WTC11 (cell line): ENCODE results near the gene EIF4ENIF1. TPM values are rescaled to one million over a fixed set of nuclear protein-coding genes. Genes with fewer than 3 reads are reported as not detected.

Source experiments
- ATAC-seq: fragments of 200-7000 bp; cut with Tn5 transposase; 2 replicates; pipeline ENCODE4 v1.10.0; 2021; ENCODE audit warnings: mild to moderate bottlenecking, moderate library complexity
- CTCF ChIA-PET: fragments of 300-600 bp; sonication (Branson Sonifier 250); formaldehyde crosslinking; loops from one replicate; lab custom pipeline; 2021; ENCODE audit warnings: antibody characterized with exemption; lab: Charles Lee
- POLR2A ChIA-PET: fragments of 350-600 bp; sonication (Branson Sonifier 250); formaldehyde crosslinking; loops from one replicate; lab custom pipeline; 2021; ENCODE audit warnings: antibody characterized with exemption; lab: Charles Lee
- DNase-seq: peaks from one replicate; pipeline ENCODE4 v3.0.0; 2021; ENCODE audit warnings: low spot score
- H3K27ac Mint-ChIP-seq: 2 replicates; pipeline ENCODE4 v1.8.0; 2021; ENCODE audit warnings: mixed read lengths
- H3K27me3 Mint-ChIP-seq: 2 replicates; pipeline ENCODE4 v1.8.0; 2021; ENCODE audit warnings: low read depth, mild to moderate bottlenecking, moderate library complexity, mixed read lengths
- H3K36me3 Mint-ChIP-seq: 2 replicates; pipeline ENCODE4 v1.8.0; 2021; ENCODE audit warnings: mixed read lengths
- H3K4me1 Mint-ChIP-seq: 2 replicates; pipeline ENCODE4 v1.8.0; 2022; ENCODE audit warnings: mixed read lengths
- H3K4me3 Mint-ChIP-seq: 2 replicates; pipeline ENCODE4 v1.8.0; 2021; ENCODE audit warnings: mild to moderate bottlenecking, moderate library complexity, mixed read lengths
- H3K9me3 Mint-ChIP-seq: 2 replicates; pipeline ENCODE4 v1.8.0; 2021; ENCODE audit warnings: mixed read lengths
- ATF2 ChIP-seq: sonication (generic); formaldehyde crosslinking; IDR thresholded peaks from 2 replicates; pipeline ENCODE4 v1.8.1; 2022; ENCODE audit warnings: low read depth, missing genetic modification reagents, borderline replicate concordance
- CDX4 ChIP-seq: fragments of 250-450 bp; sonication (Bioruptor Pico); IDR thresholded peaks from 2 replicates; pipeline ENCODE4 v1.9.0; 2021; ENCODE audit warnings: moderate library complexity, mild to moderate bottlenecking, inconsistent platforms, borderline replicate concordance
- E2F1 ChIP-seq: sonication (generic); formaldehyde crosslinking; IDR thresholded peaks from 2 replicates; pipeline ENCODE4 v1.8.0; 2022; ENCODE audit warnings: mild to moderate bottlenecking, missing genetic modification reagents
- ELF4 ChIP-seq: sonication (generic); formaldehyde crosslinking; IDR thresholded peaks from 2 replicates; pipeline ENCODE4 v1.8.1; 2022; ENCODE audit warnings: low read depth, mild to moderate bottlenecking, moderate library complexity, missing genetic modification reagents
- EMX1 ChIP-seq: fragments of 250-450 bp; sonication (Bioruptor Pico); IDR thresholded peaks from 2 replicates; pipeline ENCODE4 v1.8.0; 2021; ENCODE audit warnings: mild to moderate bottlenecking
- ESRRA ChIP-seq: sonication (generic); formaldehyde crosslinking; IDR thresholded peaks from 2 replicates; pipeline ENCODE4 v1.8.1; 2022; ENCODE audit warnings: mild to moderate bottlenecking, missing genetic modification reagents, borderline replicate concordance
- FOXK1 ChIP-seq: sonication (generic); formaldehyde crosslinking; IDR thresholded peaks from 2 replicates; pipeline ENCODE4 v1.8.0; 2022; ENCODE audit warnings: mild to moderate bottlenecking, moderate library complexity, missing genetic modification reagents
- FOXP4 ChIP-seq: sonication (generic); formaldehyde crosslinking; IDR thresholded peaks from 2 replicates; pipeline ENCODE4 v1.8.0; 2022; ENCODE audit warnings: mild to moderate bottlenecking, missing genetic modification reagents
- HMGXB4 ChIP-seq: sonication (generic); formaldehyde crosslinking; IDR thresholded peaks from 2 replicates; pipeline ENCODE4 v1.8.1; 2023; ENCODE audit warnings: mild to moderate bottlenecking, moderate library complexity, missing genetic modification reagents
- IRF2 ChIP-seq: sonication (generic); formaldehyde crosslinking; IDR thresholded peaks from 2 replicates; pipeline ENCODE4 v1.8.0; 2022; ENCODE audit warnings: low read depth, missing genetic modification reagents, borderline replicate concordance
- MAX ChIP-seq: sonication (generic); formaldehyde crosslinking; IDR thresholded peaks from 2 replicates; pipeline ENCODE4 v1.8.0; 2022; ENCODE audit warnings: mild to moderate bottlenecking, missing genetic modification reagents
- NR2C2 ChIP-seq: sonication (generic); formaldehyde crosslinking; IDR thresholded peaks from 2 replicates; pipeline ENCODE4 v1.8.0; 2022; ENCODE audit warnings: mild to moderate bottlenecking, missing genetic modification reagents
- RORB ChIP-seq: fragments of 250-450 bp; sonication (Bioruptor Pico); IDR thresholded peaks from 2 replicates; pipeline ENCODE4 v1.9.0; 2021; ENCODE audit warnings: mild to moderate bottlenecking
- TCF7 ChIP-seq: sonication (generic); formaldehyde crosslinking; IDR thresholded peaks from 2 replicates; pipeline ENCODE4 v1.8.0; 2022; ENCODE audit warnings: mild to moderate bottlenecking, low read depth, missing genetic modification reagents, moderate library complexity
- ZNF532 ChIP-seq: fragments of 250-450 bp; sonication (Bioruptor Pico); IDR thresholded peaks from 2 replicates; pipeline ENCODE4 v1.9.0; 2021; ENCODE audit warnings: mild to moderate bottlenecking, borderline replicate concordance
- total RNA-seq: library from RNA; stranded (reverse); gene quantifications from 3 replicates; pipeline ENCODE4 v1.2.3, GENCODE V29; 2021

EIF4ENIF1 gene
- total RNA-seq, 1 experiment from 2014 or later, result 22.8 TPM

GRCh38 chr22:31449506-31449905 is 40.1 kb downstream of the EIF4ENIF1 start:
- no peak overlapping the region for H3K27ac Mint-ChIP-seq
- H3K4me3 Mint-ChIP-seq, result no peak overlapping the region
- H3K9me3 Mint-ChIP-seq, result no peaks in the 10 kb centered on the region
- CTCF ChIA-PET, result no interaction called here
- H3K4me1 Mint-ChIP-seq, result no peaks in the 10 kb centered on the region
- H3K36me3 Mint-ChIP-seq, result peaks cover 14% of the 10 kb centered on the region
- no peak for TF ChIP-seq IRF2
- TF ChIP-seq ZNF532 (CRISPR knock-in tag), result no peak
- no peak for TF ChIP-seq HMGXB4 (CRISPR knock-in tag)
- TF ChIP-seq MAX (CRISPR knock-in tag), result no peak
- no peak for TF ChIP-seq ESRRA
- TF ChIP-seq E2F1 (CRISPR knock-in tag), result no peak
- no peak for TF ChIP-seq FOXK1
- TF ChIP-seq, all 79 proteins: peak for 0
- ATAC-seq (no peak), DNase-seq (no peak)
- POLR2A ChIA-PET, result no interaction called here
- H3K27me3 Mint-ChIP-seq, result no peaks in the 10 kb centered on the region

GRCh38 chr22:31448382-31448781 is 41.3 kb downstream of the EIF4ENIF1 start:
- no peak overlapping the region for H3K4me3 Mint-ChIP-seq
- CTCF ChIA-PET, result interaction anchor here (1.3 kb wide), 1 partner anchor 217 kb away, joined by 4 read pairs; no protein-coding TSS in a partner anchor
- no peak for TF ChIP-seq IRF2
- no peak for TF ChIP-seq EMX1 (CRISPR knock-in tag)
- no peak for TF ChIP-seq ATF2 (CRISPR knock-in tag)
- TF ChIP-seq CDX4 (CRISPR knock-in tag), result no peak
- no peak for TF ChIP-seq TCF7 (CRISPR knock-in tag)
- no peak for TF ChIP-seq NR2C2 (CRISPR knock-in tag)
- TF ChIP-seq ELF4 (CRISPR knock-in tag), result no peak
- no peak for TF ChIP-seq RORB
- no peak for TF ChIP-seq FOXP4
- TF ChIP-seq ZNF532 (CRISPR knock-in tag), result no peak

More at GRCh38 chr22:31448382-31448781, 41.3 kb downstream of the EIF4ENIF1 start:
- no peak for DNase-seq
- Mint-ChIP-seq H3K4me1 (no peaks in the 10 kb centered on the region), H3K27me3 (no peaks in the 10 kb centered on the region), H3K9me3 (no peaks in the 10 kb centered on the region), H3K27ac (no peak overlapping the region), H3K36me3 (peaks cover 6% of the 10 kb centered on the region; the same call in 1 of the 2 replicates)
- ATAC-seq, result no peak
- POLR2A ChIA-PET, result interaction anchor here (1.3 kb wide), 1 partner anchor 11 kb away, joined by 3 read pairs; no protein-coding TSS in a partner anchor
